NCI-H2081 treated with DMSO at 0.1 percent for 48 hours (cell line): Measurements from ENCODE around the gene UTS2R.
"Not testable (repeated sequence)": the region's sequence is repeated elsewhere in the genome, so short reads cannot be mapped to it uniquely, and the experiment has no call there.

Source experiments
- DNase-seq: peaks from one replicate; lab custom pipeline; 2025; lab: John Stamatoyannopoulos, UW

UTS2R gene

GRCh38 chr17:82354804-82355308 lies 16.7 kb upstream of the UTS2R start:
- DNase-seq, result no peak

DNA sequence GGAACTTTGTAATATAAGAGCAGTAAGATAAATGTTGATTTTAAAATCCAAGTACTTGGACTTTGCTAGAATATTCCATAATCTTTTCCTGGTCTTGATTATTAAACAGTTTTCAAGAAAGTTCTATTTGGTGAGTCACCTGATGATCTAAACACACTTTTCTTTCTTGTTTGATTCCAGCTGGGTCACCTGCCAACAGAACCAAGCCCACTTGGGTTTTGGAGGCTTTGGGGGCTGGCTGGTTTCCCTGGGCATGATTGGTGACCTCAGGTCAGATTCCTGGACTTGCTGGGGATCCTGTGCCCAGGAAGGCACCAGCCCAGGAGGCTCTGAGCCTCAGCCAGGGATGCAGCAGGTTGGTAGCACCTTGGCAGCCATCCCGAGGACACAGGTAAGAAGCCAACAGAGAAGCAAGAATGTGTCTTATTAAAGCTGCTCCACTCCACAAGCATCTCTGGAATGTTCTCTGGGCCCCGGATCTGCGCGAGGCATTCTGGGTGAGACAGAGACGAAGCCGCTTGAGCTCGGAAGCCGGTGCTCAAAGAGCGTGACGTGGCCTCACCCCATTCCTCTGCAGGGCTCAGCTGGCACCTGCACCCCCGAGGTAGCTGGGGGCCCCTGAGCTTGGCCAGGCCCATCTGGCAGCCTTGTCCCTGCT lies 15.7 kb upstream of the UTS2R start:
- DNase-seq, result no peak

DNA sequence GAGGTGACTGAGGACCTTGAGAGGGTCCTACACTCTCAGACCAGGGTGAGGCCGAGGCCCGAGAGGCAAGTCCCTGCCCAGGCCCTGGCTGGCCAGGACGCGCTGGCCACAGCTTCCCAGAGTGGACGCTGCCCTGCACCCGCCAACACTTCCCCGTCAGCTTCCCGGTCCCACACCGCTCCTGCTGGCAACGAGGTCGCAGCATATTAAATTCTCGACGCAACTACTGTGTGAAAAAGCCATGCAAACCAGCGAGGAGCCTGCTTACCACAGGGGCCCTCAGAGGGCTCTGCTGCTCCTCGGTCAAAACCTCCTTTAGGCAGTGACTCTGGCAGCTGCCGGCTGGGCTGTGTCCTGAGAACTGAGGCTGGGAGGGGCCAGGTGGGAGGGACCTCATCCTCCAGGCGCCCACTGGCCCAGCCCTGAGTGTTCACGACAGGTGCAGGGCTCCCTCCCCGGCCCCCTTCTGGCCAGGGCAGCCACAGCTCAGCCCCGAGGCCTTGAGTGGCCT lies 14.7 kb upstream of the UTS2R start:
- no peak for DNase-seq

DNA sequence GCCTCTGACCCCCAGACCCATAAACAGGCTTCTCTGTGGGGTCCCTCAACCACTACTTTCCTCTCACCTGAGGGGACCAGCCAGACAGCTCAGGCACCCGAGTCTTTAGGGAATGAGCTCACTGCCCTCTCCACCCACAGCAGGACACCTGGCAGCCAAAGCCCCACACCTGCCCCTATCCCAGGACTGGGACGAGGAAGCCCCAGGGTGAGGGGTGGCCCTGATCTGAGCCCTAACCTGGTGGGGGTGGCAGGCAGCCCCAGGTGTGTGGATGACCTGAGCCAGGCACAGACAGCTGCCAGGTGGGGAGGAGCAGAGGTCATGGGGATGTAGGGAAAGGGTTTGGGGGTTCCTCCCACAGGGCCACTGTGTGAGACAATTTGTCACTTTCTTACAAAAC lies 14.2 kb upstream of the UTS2R start:
- no peak for DNase-seq

- no peak for DNase-seq
Observed at GRCh38 chr17:82358465-82359350, 12.9 kb upstream of the UTS2R start, which contains the start of gene TEX19. Gene TEX19, plus strand, starts transcription at chr17:82359247. Its CDS starts 2,904 bp downstream, at chr17:82362151.

GRCh38 chr17:82359451-82360074 lies 12.0 kb upstream of the UTS2R start:
- not testable (repeated sequence) for DNase-seq

DNA sequence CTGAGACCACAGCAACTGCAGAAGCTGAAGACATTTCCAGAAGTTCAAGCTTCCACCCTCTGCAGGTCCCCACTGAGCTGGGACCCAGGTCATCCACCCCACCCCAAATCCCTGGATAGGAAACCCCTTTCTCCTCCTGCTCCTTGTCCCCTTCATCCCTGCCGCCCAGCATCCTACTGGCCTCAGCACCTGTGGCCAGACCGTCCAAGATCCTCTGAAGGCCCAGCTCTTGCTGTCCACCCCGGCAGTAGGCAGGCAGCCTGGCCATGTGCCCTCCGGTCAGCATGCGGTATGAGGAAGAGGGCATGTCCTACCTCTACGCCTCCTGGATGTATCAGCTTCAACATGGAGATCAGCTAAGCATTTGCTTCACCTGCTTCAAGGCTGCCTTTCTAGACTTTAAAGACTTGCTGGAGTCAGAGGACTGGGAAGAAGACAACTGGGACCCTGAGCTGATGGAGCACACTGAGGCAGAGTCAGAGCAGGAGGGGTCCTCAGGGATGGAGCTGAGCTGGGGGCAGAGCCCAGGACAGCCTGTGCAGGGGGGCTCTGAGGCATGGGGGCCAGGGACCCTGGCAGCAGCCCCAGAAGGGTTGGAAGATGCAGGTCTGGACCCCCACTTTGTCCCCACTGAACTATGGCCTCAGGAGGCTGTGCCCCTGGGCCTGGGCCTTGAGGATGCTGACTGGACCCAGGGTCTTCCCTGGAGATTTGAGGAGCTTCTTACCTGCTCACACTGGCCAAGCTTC lies 9.5 kb upstream of the UTS2R start:
- DNase-seq, result no peak

DNA sequence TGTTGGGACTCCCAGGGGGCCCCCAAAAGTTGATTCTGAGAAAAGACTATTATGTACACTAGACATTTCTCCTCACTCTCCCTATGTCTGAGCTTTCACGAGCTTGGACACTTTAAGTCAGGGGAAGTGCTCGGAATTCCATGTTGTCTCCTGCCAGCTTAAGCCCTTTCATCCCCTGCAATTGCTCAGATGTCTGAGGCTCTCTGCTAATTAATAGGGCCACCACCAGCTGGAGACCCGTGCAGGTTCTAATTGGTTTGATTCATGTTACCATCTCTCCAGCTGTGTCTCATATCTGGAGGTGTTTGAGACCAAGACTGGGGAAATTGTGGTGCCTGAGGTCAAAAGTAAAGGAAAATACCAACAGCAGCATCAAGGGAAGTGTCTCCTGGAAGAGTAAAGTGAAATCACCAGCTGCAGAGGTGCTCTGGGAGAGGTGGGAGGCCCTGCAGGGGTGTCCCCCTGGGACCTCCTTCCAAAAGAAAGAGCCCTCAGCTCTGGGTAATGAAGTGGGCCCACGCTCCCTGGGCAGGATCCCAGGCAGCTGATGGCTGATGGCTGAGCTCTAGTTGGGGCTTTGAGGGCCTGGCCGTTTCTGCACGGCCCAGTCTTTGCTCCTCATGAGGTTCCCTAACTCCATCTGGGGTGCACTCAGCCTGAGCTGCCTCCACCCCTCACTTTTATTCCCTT lies 5.8 kb upstream of the UTS2R start:
- no peak for DNase-seq

GRCh38 chr17:82366749-82367148 lies 4.8 kb upstream of the UTS2R start:
- DNase-seq, result no peak

GRCh38 chr17:82367724-82368524 lies 3.6 kb upstream of the UTS2R start:
- no peak for DNase-seq

GRCh38 chr17:82369211-82369610 lies 2.4 kb upstream of the UTS2R start:
- no peak for DNase-seq

- no peak for DNase-seq
Observed at GRCh38 chr17:82370471-82371332, 863 bp upstream of the UTS2R start.

DNA sequence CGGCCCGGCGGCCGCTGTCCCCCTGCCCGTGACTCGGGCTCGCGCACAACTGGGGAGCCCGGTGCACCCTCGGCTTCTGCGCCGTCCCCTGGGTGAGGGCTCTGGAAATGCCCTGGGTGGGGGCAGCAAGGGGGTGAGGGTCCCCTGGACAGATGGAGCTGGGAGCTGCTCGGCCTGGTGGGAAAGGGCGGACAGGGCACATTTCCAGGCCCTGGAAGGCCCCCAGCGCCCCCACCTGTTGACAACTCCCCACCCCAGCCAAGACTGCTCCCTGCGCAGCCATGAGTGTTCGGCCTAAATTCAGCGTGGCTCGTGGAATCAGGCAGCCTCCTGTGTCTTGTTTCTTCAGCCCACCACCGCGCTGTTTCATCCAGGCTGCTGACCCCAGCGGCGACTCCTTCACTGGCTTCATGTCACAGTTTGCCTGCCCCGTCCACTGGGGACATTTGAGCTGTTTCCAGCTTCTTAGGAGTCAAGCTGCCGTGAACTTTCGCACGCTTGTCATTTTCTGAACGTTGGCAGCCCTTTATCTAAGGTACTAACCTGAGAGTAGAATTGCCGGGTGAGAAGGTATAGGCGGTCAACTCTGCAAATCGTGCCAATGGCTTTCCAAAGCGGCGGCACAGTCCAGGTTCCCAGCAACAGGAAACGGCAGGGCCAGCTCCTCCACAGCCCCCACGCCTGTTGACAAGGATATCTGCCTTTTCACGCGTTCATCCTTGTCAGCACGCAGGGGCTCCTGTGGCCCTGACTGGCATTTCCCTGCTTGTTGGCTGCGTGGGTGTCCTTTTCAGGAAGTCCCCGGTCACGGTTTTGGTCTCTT lies 895 bp downstream of the UTS2R start:
- DNase-seq, result no peak

- DNase-seq, result not testable (repeated sequence)
Observed at GRCh38 chr17:82373072-82373452, 1.5 kb downstream of the UTS2R start.

GRCh38 chr17:82373731-82374625 lies 2.4 kb downstream of the UTS2R start:
- DNase-seq, result no peak

GRCh38 chr17:82374626-82375331 lies 3.2 kb downstream of the UTS2R start:
- no peak for DNase-seq
